GM12865 (cell line): Measurements from ENCODE around the gene FSTL3.
"Not testable (repeated sequence)": the region's sequence is repeated elsewhere in the genome, so short reads cannot be mapped to it uniquely, and the experiment has no call there.

ENCODE experiments used
- DNase-seq: peaks from one replicate; pipeline ENCODE4 v3.0.0; 2010; ENCODE audit warnings: low read depth
- H3K4me3 ChIP-seq: 2 replicates; pipeline ENCODE4 v1.5.1; 2011; ENCODE audit warnings: mild to moderate bottlenecking, low read depth, low read length, control low read depth
- TF ChIP-seq, protein P1 (sequence below): IDR thresholded peaks from 2 replicates; pipeline ENCODE4 v1.5.1; 2011; ENCODE audit warnings: low read length, control low read depth, low read depth, inconsistent platforms; ENCODE audit not compliant: insufficient read depth; ENCODE audit errors: missing control alignments

Gene FSTL3

DNA sequence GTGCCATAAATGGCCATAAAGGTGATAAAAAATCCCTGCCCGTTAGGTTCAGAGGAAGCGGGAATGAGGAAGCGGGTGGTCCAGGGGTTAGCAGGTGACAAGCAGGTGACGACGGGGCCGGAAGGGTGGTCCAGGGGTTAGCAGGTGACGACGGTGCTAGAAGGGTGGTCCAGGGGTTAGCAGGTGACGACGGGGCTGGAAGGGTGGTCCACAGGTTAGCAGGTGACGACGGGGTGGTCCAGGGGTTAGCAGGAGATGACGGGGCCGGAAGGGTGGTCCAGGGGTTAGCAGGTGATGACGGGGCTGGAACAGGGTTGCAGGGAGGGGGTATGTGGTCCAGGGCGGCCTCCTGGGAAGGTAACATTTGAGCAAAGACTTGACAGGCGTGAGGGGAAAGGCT is 12.8 kb downstream of the FSTL3 start:
- TF ChIP-seq, protein P1, sequence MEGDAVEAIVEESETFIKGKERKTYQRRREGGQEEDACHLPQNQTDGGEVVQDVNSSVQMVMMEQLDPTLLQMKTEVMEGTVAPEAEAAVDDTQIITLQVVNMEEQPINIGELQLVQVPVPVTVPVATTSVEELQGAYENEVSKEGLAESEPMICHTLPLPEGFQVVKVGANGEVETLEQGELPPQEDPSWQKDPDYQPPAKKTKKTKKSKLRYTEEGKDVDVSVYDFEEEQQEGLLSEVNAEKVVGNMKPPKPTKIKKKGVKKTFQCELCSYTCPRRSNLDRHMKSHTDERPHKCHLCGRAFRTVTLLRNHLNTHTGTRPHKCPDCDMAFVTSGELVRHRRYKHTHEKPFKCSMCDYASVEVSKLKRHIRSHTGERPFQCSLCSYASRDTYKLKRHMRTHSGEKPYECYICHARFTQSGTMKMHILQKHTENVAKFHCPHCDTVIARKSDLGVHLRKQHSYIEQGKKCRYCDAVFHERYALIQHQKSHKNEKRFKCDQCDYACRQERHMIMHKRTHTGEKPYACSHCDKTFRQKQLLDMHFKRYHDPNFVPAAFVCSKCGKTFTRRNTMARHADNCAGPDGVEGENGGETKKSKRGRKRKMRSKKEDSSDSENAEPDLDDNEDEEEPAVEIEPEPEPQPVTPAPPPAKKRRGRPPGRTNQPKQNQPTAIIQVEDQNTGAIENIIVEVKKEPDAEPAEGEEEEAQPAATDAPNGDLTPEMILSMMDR = no peak
- H3K4me3 ChIP-seq = no peak overlapping the region
- DNase-seq = no peak

DNA sequence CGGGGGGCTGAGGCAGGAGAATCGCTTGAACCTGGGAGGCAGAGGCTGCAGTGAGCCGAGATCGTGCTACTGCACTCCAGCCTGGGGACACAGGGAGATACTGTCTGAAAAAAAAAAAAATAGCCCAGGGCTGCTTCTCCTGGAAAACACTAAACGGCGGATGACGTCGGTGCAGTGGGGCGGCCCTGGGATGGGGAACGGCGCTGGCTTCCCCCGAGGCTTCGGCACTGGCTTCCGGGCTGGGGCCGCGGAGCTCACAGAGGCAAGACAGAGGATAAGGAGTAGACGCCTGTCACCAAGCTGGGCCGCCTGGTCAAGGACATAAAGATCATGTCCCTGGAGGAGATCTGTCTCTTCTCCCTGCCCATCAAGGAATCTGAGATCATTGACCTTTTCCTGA is 14.0 kb downstream of the FSTL3 start:
- no peak overlapping the region for H3K4me3 ChIP-seq
- TF ChIP-seq, protein P1 = no peak
- no peak for DNase-seq

DNA sequence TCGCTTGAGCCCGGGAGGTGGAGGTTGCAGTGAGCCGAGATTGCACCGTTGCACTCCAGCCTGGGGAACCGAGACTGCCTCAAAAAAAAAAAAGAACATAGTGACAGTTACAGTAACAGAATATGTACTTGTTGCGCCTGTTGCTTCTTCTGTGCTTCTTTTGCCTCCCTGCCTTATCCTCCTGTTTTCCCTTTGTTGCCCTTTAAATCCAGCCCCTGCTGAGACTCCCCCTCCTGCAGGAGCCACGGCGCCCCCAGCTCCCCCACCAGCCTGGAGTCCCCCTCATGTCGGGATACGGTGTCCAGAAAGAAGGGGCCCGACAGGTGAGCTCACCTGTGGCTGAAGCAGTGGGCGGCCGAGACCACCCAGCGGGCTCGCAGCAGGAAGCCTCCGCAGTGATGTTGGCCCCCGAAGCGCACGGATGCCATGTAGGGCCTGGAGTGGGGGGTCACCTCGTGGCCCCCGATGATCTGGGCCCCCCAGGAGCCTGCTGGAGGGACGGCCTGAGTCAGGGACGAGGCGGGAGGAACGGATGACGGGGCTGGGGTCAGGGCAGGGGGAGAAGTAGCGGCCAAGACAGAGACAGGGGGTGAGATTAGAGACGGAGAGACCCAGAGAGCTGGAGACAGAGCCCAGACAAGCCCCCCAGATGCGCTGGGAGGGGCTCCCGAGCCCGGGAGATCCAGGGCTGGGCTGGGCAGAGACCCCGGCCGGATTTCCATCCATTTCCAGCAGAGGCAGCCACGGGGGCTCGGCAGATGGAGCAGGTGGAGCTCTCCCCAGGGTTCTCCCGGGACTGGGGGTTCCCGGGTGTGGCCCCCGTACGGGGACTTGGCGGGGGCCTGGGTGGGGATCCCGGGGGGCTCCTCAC is 18.5 kb downstream of the FSTL3 start:
- H3K4me3 ChIP-seq = no peak overlapping the region
- TF ChIP-seq, protein P1 = no peak
- no peak for DNase-seq

DNA sequence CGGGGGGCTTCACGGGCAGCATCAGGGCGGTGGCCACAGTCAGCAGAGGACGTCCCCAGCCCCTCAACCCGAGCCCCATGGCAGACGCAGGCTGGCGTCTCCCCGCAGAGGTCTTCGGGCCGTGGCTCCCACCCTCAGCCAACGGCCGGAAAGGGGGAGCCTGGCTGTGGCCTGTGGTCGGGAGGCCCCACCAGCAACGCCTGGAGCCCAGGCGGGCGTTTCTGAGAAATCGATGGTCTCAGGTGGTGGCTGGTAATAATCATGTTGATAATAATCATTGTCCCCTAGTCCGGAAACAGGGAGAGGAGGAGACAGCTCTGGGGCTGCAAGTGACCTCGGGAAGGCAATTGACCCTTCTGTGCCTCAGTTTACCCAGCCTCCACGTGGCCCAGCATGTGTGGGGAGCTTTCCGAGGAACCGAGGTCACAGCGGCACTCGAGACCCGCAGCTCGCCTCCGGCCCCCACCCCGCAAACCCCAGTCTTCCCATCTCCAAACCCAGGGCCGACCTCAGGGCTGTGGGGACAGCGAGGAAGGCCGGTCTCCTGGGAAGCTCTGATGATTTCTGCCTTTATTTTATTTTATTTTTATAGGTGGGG is 19.3 kb downstream of the FSTL3 start, which contains the start of gene PRSS57:
Gene PRSS57 (minus strand): TSS at position 101 of the 598 bp plus-strand sequence. CDS start 22 bp downstream, at position 79.
- TF ChIP-seq, protein P1 = no peak
- no peak within 1 kb of the TSS for H3K4me3 ChIP-seq
- no peak for DNase-seq

DNA sequence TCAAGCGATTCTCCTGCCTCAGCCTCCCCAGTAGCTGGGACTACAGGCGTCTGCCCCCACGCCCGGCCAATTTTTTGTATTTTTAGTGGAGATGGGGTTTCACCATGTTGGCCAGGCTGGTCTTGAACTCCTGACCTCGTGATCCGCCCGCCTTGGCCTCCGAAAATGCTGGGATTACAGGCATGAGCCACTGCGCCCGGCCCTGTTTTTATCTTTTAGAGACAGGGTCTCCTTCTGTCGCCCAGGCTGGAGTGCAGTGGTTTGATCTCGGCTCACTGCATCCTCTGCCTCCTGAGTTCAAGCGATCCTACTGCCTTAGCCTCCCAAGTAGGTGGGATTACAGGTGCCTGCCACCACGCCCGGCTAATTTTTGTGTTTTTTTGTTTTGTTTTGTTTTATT is 22.3 kb downstream of the FSTL3 start:
- H3K4me3 ChIP-seq, DNase-seq: not testable (repeated sequence)

DNA sequence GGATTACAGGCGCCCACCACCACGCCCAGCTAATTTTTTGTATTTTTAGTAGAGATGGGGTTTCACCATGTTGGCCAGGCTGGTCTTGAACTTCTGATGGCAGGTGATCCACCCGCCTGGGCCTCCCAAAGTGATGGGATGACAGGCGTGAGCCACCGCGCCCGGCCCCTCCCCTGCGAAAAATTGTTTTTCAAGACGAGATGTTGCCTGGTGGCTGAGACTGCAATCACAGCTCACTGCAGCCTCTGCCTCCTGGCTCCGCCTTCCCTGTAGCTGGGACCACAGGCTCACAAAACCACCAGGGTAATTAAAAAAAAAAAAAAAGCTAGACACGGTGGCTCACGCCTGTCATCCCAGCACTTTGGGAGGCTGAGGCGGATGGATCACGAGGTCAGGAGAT is 23.7 kb downstream of the FSTL3 start:
- not testable (repeated sequence) for DNase-seq, H3K4me3 ChIP-seq

DNA sequence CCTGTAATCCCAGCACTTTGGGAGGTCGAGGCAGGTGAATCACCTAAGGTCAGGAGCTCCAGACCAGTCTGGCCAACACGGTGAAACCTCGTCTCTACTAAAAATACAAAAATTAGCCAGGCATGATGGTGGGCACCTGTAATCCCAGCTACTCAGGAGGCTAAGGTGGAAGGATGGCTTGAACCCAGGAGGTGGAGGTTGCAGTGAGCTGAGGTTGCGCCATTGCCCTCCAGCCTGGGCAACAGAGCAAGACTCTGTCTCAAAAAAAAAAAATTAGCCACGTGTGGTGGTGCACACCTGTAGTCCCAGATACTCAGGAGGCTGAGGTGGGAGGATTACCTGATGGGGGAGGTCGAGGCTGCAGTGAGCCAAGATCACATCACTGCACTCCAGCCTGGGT is 26.7 kb downstream of the FSTL3 start:
- H3K4me3 ChIP-seq, DNase-seq: not testable (repeated sequence)

DNA sequence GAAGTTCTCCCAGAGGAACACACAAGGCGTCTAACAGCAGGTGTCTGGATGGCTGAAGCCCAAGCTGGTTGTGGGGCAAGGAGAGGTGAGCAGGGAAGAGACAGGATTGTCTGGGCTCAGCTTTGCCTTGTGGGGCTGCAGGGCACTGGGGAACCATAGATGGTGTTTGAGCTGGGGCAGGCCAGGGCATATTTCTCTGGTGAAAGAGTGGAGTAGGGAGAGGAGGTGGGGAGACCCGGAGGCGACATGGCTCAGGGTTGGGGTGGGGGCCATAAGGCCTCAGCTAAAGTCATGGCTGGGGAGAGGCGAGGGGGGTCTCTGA is 27.1 kb downstream of the FSTL3 start:
- TF ChIP-seq, protein P1 = no peak

More for the DNA sequence above, 27.1 kb downstream of the FSTL3 start:
- no peak overlapping the region for H3K4me3 ChIP-seq
- DNase-seq = no peak
